Esophagus muscularis mucosa (tissue), 4 donors: Measurements from ENCODE around the gene GALNTL6. TPM values are rescaled to one million over a fixed set of nuclear protein-coding genes. Genes with fewer than 3 reads are reported as not detected.

Experiments
- DNase-seq: peaks from one replicate; pipeline ENCODE4 v3.0.0-alpha.2; 2017; ENCODE audit errors: extremely low spot score
- H3K27ac ChIP-seq, 4 donors: fragments of 200-600 bp; sonication (generic); replicated peaks in 1 of 4; 1 replicate in 3 of 4; 2 replicates in 1 of 4; pipeline ENCODE4 v1.5.1; 2016 to 2019; ENCODE audit warnings: mild to moderate bottlenecking in 1 of 4
- H3K27me3 ChIP-seq, 4 donors: fragments of 200-600 bp; sonication (generic); one replicate each; pipeline versions ENCODE4 v1.5.1 to v1.6.0; 2016 to 2019
- H3K36me3 ChIP-seq, 4 donors: fragments of 200-600 bp; sonication (generic); one replicate each; pipeline ENCODE4 v1.5.1; 2016 to 2019
- H3K4me1 ChIP-seq, 4 donors: fragments of 200-600 bp; sonication (generic); one replicate each; pipeline ENCODE4 v1.5.1; 2016 to 2019
- H3K4me3 ChIP-seq, 4 donors: fragments of 200-600 bp; sonication (generic); 1 replicate in 2 of 4; 2 replicates in 2 of 4; pipeline ENCODE4 v1.5.1; 2016 to 2019; ENCODE audit warnings: mild to moderate bottlenecking in 4 of 4, moderate library complexity in 1 of 4
- H3K9me3 ChIP-seq, 4 donors: fragments of 200-600 bp; sonication (generic); 1 replicate in 3 of 4; 2 replicates in 1 of 4; pipeline ENCODE4 v1.5.1; 2016 to 2019
- CTCF ChIP-seq, 3 experiments: fragments of 200-600 bp in 2 of 3; fragments of 450-650 bp in 1 of 3; sonication (generic) in 2 of 3; IDR thresholded peaks; one replicate each; pipeline ENCODE4 v1.5.1; 2017 to 2019; ENCODE audit warnings: antibody characterized with exemption in 3 of 3, mild to moderate bottlenecking in 2 of 3, moderate library complexity in 1 of 3
- EP300 ChIP-seq: sonication (generic); formaldehyde crosslinking; IDR thresholded peaks from one replicate; pipeline ENCODE4 v1.6.1; 2017; ENCODE audit warnings: antibody characterized with exemption
- POLR2A ChIP-seq: fragments of 450-650 bp; IDR thresholded peaks from one replicate; pipeline ENCODE4 v1.6.1; 2017; ENCODE audit warnings: antibody characterized with exemption, moderate library complexity, mild to moderate bottlenecking, low read depth
- POLR2AphosphoS5 ChIP-seq, 2 donors: sonication (generic); formaldehyde crosslinking; IDR thresholded peaks; one replicate each; pipeline ENCODE4 v1.6.1; 2017; ENCODE audit warnings: antibody characterized with exemption in 2 of 2
- WGBS: methylation state at CpG from one replicate; pipeline ENCODE4 v1.1.5; 2018; 5-methylcytosine and 5-hydroxymethylcytosine counted together
- intact Hi-C: fragments of 100-400 bp; cut with DNase I; formaldehyde crosslinking; loops from one replicate; pipeline ENCODE4 v1.15.1; 2023
- total RNA-seq, 4 donors: library from RNA; depleted of rRNA; stranded (reverse); fragments of >200 nt; gene quantifications; one replicate each; pipeline versions ENCODE4 v1.1.0 to v1.2.1, GENCODE V29; 2016

GALNTL6 gene
- total RNA-seq, 4 donors from 2014 or later: 0.33 to 0.42 TPM; not detected in 2

- no peaks in the 10 kb centered on the region for H3K36me3 ChIP-seq
- no peak for DNase-seq
- H3K4me3 ChIP-seq: no peak overlapping the region
- no peak overlapping the region for H3K27ac ChIP-seq
- intact Hi-C loops: no loop called here
- no peaks in the 10 kb centered on the region for H3K27me3 ChIP-seq
- WGBS: 42% methylated on average over 4 of the region's 4 CpGs
- H3K4me1 ChIP-seq: no peaks in the 10 kb centered on the region
- H3K9me3 ChIP-seq: no peaks in the 10 kb centered on the region
- TF ChIP-seq CTCF (IDR thresholded peaks at IDR 0.05) (no peak), EP300 (no peak), POLR2A (no peak), POLR2AphosphoS5 (IDR thresholded peaks at IDR 0.05) (no peak)
Observed at GRCh38 chr4:172786039-172786792, 973.0 kb downstream of the GALNTL6 start.

GRCh38 chr4:172787111-172787510 is 973.9 kb downstream of the GALNTL6 start:
- no peak for DNase-seq
- intact Hi-C loops: no loop called here
- 80% methylated on average over 3 of the region's 3 CpGs for WGBS
- no peak overlapping the region for H3K4me3 ChIP-seq
- H3K4me1 ChIP-seq: no peaks in the 10 kb centered on the region
- H3K27me3 ChIP-seq: no peaks in the 10 kb centered on the region
- no peaks in the 10 kb centered on the region for H3K9me3 ChIP-seq
- H3K36me3 ChIP-seq: no peaks in the 10 kb centered on the region
- no peak for TF ChIP-seq CTCF (IDR thresholded peaks at IDR 0.05)
- TF ChIP-seq POLR2A: no peak
- no peak for TF ChIP-seq POLR2AphosphoS5 (IDR thresholded peaks at IDR 0.05)
- TF ChIP-seq EP300: no peak
- no peak overlapping the region for H3K27ac ChIP-seq

GRCh38 chr4:172791841-172792240 is 978.6 kb downstream of the GALNTL6 start:
- no peaks in the 10 kb centered on the region for H3K36me3 ChIP-seq
- H3K4me3 ChIP-seq: no peak overlapping the region
- intact Hi-C loops: no loop called here
- H3K4me1 ChIP-seq: no peaks in the 10 kb centered on the region
- no peak for DNase-seq
- WGBS: 91% methylated on average over 4 of the region's 4 CpGs
- H3K9me3 ChIP-seq: no peaks in the 10 kb centered on the region
- no peak for TF ChIP-seq CTCF (IDR thresholded peaks at IDR 0.05)
- no peak for TF ChIP-seq EP300
- TF ChIP-seq POLR2AphosphoS5 (IDR thresholded peaks at IDR 0.05): no peak
- TF ChIP-seq POLR2A: no peak
- H3K27me3 ChIP-seq: no peaks in the 10 kb centered on the region
- H3K27ac ChIP-seq: no peak overlapping the region

- Histone ChIP-seq H3K4me3 (no peak overlapping the region), H3K4me1 (no peaks in the 10 kb centered on the region), H3K27ac (no peak overlapping the region), H3K36me3 (no peaks in the 10 kb centered on the region), H3K27me3 (no peaks in the 10 kb centered on the region), H3K9me3 (no peaks in the 10 kb centered on the region)
- intact Hi-C loops: no loop called here
- DNase-seq: no peak
- WGBS: 70% methylated on average over 4 of the region's 4 CpGs
- TF ChIP-seq EP300 (no peak), POLR2AphosphoS5 (IDR thresholded peaks at IDR 0.05) (no peak), POLR2A (no peak), CTCF (IDR thresholded peaks at IDR 0.05) (no peak)
Observed at GRCh38 chr4:172793565-172794306, 980.5 kb downstream of the GALNTL6 start.
